Activated naive CD4-positive, alpha-beta T cell treated with anti-CD3 and anti-CD28 coated beads, Interleukin-2, amount 50 U/mL, for 24 hours (primary cell): ENCODE measurements around the gene FMNL2.

Experiments used
- H3K27ac Mint-ChIP-seq: one replicate; pipeline ENCODE4 v1.8.0; 2021; ENCODE audit warnings: mild to moderate bottlenecking, mixed read lengths
- H3K27me3 Mint-ChIP-seq: one replicate; pipeline ENCODE4 v1.8.0; 2021; ENCODE audit warnings: mixed read lengths
- H3K36me3 Mint-ChIP-seq: one replicate; pipeline ENCODE4 v1.8.0; 2021; ENCODE audit warnings: mixed read lengths
- H3K4me1 Mint-ChIP-seq: one replicate; pipeline ENCODE4 v1.8.0; 2021; ENCODE audit warnings: mixed read lengths
- H3K4me3 Mint-ChIP-seq: one replicate; pipeline ENCODE4 v1.8.0; 2021; ENCODE audit warnings: mild to moderate bottlenecking, mixed read lengths
- H3K9me3 Mint-ChIP-seq: one replicate; pipeline ENCODE4 v1.8.0; 2021; ENCODE audit warnings: mixed read lengths

Gene FMNL2

DNA sequence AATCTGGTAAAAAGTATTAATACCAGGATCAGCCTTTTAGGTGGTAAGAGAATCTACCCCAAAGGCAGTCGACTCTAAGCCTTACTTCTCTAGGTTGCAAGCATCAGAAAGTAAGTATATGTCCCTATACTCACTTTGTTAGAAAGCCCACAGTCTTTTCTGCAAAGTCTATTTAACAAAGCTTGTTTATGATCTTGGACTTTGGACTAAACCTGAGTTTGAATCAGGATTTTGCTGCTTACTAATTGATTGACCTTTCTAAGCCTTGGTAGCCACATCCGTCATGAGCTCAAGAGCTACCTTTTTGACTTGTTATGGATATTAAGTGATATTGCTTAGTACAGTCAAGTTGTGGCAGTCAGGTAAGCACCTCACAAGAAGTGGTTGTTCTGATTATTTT is 18.4 kb downstream of the FMNL2 start:
- no peaks in the 10 kb centered on the region for H3K9me3 Mint-ChIP-seq
- peaks cover 2% of the 10 kb centered on the region for H3K27me3 Mint-ChIP-seq
- no peak overlapping the region for H3K27ac Mint-ChIP-seq
- H3K4me1 Mint-ChIP-seq: no peaks in the 10 kb centered on the region
- no peak overlapping the region for H3K4me3 Mint-ChIP-seq
- no peaks in the 10 kb centered on the region for H3K36me3 Mint-ChIP-seq

DNA sequence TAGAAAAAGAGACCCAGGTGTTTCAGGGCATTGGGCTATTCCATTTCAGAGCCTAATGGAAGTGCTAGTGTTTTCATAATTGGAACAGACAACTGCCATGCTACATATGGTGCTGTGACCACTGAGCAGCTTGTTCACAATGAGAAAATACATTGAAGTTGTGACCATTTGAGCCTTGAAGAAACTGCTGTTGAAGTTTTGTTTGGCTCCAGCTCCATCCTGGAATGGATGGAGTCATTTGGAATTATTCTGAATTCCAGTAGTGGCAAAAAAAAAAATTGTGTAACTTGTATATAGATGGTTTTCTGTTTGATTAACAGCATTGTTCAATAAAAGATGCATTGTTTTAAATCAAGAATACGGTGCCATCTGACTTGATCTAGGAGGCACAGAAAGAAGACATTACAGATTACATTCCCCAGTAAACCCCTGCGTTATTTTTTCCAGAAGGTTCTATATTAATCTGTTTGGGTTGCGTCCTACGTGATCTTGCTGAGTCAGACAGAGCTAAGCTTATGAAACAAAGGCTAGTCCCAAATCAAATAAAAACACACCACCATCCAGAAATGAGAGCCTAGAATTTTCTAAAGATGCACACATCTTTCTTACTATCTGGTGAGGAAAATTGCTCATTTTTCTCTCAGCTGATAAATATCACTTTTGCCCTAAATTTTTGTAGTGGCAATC is 19.2 kb downstream of the FMNL2 start:
- Mint-ChIP-seq H3K36me3 (no peaks in the 10 kb centered on the region), H3K9me3 (peaks cover 2% of the 10 kb centered on the region), H3K4me1 (no peaks in the 10 kb centered on the region), H3K27ac (no peak overlapping the region), H3K27me3 (peaks cover 2% of the 10 kb centered on the region), H3K4me3 (no peak overlapping the region)

DNA sequence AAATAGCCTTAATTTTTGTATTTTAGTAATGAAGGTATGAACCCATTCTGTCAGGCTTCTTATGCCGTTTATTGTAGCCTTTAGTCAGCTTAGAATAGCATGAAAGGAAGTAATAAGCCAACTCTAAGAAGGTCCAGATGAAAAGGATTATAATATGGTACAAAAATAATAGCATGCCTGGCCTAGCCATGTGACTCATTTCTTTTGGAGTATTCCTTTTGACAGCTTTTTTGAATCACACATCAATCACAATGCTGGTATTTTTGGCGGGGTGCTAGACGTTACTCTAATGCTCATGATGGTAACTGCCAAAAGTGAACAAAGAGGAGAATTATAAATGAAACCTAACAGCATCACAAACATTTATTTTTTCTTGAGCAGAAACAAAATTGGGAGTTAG is 19.9 kb downstream of the FMNL2 start:
- peaks cover 4% of the 10 kb centered on the region for H3K9me3 Mint-ChIP-seq
- peaks cover under 1% of the 10 kb centered on the region for H3K27me3 Mint-ChIP-seq
- no peak overlapping the region for H3K4me3 Mint-ChIP-seq
- no peak overlapping the region for H3K27ac Mint-ChIP-seq
- no peaks in the 10 kb centered on the region for H3K36me3 Mint-ChIP-seq
- no peaks in the 10 kb centered on the region for H3K4me1 Mint-ChIP-seq

DNA sequence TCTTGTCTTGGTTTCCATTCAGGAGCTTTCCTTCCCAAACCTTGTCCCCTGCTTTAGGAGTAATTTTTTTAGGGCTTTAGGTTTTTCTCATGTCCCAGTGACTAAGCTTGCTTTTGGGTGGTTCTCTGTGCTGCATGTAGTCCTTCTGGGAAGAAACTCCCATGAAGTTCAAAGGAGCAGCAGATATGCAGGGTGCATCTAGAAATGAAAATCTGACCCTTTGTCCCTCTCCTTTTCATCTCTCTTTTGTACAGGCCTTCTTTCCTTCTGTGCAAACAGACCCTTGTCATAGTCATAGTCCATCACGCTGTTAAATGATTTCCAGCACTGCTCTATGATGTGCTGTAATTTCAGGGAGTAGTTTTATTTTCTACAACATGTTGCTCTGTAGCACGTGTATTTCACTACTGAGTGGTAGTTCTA is 20.4 kb downstream of the FMNL2 start:
- H3K9me3 Mint-ChIP-seq: peaks cover 4% of the 10 kb centered on the region
- peaks cover 2% of the 10 kb centered on the region for H3K27me3 Mint-ChIP-seq
- no peaks in the 10 kb centered on the region for H3K4me1 Mint-ChIP-seq
- no peak overlapping the region for H3K27ac Mint-ChIP-seq
- H3K36me3 Mint-ChIP-seq: no peaks in the 10 kb centered on the region
- no peak overlapping the region for H3K4me3 Mint-ChIP-seq

DNA sequence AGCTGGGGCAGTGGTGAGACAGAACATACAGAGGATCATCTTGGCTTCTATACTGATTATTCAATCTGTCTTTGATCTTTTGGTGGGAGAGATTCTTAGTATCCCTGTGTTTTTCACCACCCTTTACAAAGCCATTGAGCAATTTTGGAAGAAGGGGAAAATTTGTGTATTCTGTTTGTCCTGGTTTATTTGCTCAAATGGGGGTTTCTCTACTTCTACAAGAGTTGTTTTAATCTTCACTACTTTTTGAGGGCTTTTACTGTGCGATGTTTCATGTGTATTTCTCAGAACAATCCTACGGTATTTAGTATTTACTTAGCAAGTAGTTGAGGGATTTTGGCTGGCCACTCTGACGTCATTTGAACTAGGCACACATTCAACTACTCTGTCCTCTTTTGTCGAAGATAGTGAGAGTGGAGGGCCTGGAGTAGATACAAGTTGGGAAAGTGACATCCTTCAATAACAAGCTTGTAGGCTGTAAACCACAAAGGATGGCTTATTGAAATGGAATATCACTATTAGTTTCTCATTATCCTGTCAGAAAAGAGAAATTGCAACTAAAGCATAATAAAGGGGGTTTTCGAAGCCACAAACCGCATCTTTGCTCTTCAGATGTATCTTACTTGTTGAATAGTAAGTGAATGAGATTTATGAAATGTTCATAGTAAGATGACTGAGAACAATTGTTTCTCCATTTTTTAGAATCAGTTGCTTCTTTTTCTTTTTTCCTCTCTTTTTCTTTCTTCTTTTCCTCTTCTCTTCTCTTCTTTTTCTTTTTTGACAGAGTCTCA is 24.8 kb downstream of the FMNL2 start:
- H3K27me3 Mint-ChIP-seq: peaks cover 6% of the 10 kb centered on the region
- no peaks in the 10 kb centered on the region for H3K36me3 Mint-ChIP-seq
- no peaks in the 10 kb centered on the region for H3K4me1 Mint-ChIP-seq
- no peak overlapping the region for H3K4me3 Mint-ChIP-seq
- H3K9me3 Mint-ChIP-seq: peaks cover 4% of the 10 kb centered on the region
- no peak overlapping the region for H3K27ac Mint-ChIP-seq

DNA sequence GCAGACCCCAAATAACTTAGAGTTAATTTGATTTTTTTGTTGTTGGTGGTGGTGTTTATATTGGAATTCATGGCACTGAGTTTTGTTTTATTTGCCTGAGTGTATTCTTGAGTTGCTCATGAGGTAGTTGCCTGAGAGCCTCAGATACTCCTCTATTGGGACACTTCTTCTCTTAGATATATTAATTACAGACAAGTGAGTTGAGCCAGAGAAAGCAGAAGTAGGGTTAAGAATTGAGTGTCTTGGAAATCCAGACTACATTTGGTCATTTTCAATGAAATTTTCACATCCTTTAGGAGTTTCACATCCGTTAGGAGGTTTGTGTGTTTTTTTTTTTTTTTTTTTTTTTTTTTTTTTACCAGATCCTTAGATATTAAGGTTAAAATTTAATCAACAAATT is 29.0 kb downstream of the FMNL2 start:
- Mint-ChIP-seq H3K9me3 (peaks cover 4% of the 10 kb centered on the region), H3K36me3 (no peaks in the 10 kb centered on the region), H3K27ac (no peak overlapping the region), H3K4me3 (no peak overlapping the region), H3K27me3 (peaks cover 14% of the 10 kb centered on the region), H3K4me1 (no peaks in the 10 kb centered on the region)

DNA sequence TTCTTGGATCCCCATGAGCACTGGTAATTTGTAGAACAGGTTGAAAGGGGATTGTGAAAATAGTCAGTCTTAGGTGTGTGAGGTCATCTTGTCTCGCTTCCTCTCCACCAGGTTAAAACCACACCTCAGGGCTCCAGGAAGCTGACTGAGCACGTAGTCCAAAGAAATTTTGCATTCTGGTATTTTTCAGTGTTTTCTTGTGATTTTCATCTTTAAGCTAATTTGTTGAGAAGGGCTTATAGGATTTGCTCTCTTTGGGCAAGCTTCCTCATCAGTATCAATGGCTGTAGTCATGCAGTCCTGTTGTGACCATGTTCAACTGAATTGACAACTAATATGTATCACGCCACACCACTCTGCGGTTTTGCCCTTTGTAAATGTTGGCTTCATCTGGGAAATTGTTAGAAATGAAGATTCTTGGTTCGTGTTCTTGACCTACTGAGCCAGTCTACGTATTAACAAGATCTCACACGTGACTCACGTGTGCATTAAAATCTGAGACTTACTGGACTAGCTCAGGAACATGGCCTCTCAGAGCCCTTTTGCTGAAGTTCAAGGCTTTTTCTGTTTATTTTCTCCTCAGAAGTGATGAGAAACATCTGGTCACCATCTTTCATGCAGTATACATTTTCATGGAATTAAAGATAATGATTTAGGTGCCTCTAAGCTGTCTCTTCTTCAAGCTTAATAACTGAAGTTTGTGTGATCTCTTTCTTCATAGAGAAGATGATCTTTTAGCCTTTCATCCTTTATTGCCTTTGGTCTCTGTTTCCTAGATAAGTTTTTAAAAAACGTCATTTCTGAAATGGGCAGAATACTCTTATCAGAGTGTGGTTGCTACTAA is 32.8 kb downstream of the FMNL2 start:
- Mint-ChIP-seq H3K4me3 (no peak overlapping the region), H3K27me3 (peaks cover 12% of the 10 kb centered on the region)

DNA sequence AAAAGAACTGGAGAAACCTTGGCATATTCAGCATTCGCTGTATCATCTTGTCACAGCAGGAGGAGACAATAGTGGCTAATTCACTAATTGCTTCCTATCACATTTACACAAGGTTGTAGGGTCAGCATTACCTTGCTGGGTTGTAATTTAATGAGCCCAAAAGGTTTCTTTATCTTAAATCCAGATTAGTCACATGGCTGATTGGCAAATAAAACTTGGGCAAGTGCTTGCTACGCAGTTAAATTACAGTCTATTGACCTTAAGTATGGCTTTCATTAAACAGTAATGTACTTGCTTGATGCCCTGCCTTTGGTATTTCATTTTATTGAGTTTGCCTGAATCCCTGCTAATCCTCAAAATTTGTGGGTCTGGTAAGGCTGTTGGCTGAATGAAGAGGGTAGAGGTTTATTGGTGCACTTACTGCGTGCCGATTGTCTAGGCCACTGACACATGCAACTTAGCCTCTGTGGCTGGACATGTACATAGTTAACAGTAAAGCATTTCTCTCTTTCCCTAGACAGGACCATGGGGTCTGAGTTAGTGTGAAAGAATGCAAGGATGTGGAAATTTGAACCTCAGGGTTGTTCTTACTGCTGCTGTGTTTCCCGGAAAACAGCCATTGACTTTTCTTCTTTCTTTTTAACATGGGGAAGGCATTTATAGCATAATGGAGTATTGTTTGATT is 34.3 kb downstream of the FMNL2 start:
- Mint-ChIP-seq H3K4me1 (no peaks in the 10 kb centered on the region), H3K4me3 (no peak overlapping the region), H3K9me3 (no peaks in the 10 kb centered on the region), H3K36me3 (no peaks in the 10 kb centered on the region), H3K27ac (no peak overlapping the region), H3K27me3 (peaks cover 11% of the 10 kb centered on the region)

More for the DNA sequence above, 32.8 kb downstream of the FMNL2 start:
- H3K9me3 Mint-ChIP-seq: no peaks in the 10 kb centered on the region
- H3K36me3 Mint-ChIP-seq: no peaks in the 10 kb centered on the region
- no peak overlapping the region for H3K27ac Mint-ChIP-seq
- no peaks in the 10 kb centered on the region for H3K4me1 Mint-ChIP-seq

DNA sequence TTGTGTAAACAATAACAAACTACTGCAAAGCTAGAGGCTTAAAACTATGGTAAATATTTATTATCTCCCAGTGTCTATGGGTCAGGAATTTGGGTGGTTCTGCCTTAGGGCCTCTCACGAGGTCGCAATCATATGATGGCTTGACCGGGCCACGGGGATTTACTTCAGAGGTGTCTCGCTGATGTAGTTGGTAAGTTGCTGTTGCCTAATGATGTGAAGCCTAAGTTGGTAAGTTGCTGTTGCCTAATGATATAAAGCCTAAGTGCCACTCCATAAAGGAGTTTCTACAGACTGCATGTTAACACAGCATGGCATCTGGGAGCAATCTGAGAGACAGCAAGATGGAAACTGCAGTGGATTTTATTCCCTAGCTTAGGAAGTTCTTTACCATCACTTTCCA is 35.8 kb downstream of the FMNL2 start:
- Mint-ChIP-seq H3K27ac (no peak overlapping the region), H3K9me3 (no peaks in the 10 kb centered on the region), H3K4me1 (no peaks in the 10 kb centered on the region), H3K27me3 (peaks cover 7% of the 10 kb centered on the region), H3K4me3 (no peak overlapping the region), H3K36me3 (no peaks in the 10 kb centered on the region)

DNA sequence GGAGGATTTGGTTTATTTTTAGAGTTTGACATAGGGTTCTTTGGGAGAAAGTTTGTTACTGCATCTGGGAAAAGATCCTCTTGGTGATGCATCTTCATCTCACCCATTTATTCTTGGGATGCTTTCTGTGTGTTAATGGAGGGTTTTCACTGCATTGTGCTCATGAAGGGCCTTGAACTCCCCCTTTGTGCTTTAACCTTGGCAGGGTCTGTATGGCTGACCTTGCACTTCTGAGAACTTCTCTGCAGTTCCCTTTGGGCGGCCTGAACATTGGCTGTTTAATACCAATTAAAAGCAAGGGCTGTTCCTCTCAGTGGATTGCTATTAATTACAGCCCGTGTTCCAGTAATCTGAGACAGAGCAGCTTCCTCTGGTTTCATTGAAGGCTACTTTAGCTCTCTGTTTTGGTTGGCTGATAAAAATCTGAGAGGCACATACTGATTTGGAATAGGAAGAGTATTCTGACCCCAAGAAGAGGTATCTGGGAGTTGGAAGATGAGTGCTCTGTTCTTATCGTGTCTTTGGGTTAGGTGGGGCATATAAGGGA is 37.5 kb downstream of the FMNL2 start:
- no peak overlapping the region for H3K4me3 Mint-ChIP-seq
- H3K4me1 Mint-ChIP-seq: no peaks in the 10 kb centered on the region
- H3K27ac Mint-ChIP-seq: no peak overlapping the region
- H3K36me3 Mint-ChIP-seq: no peaks in the 10 kb centered on the region
- no peaks in the 10 kb centered on the region for H3K9me3 Mint-ChIP-seq
- peaks cover 6% of the 10 kb centered on the region for H3K27me3 Mint-ChIP-seq

DNA sequence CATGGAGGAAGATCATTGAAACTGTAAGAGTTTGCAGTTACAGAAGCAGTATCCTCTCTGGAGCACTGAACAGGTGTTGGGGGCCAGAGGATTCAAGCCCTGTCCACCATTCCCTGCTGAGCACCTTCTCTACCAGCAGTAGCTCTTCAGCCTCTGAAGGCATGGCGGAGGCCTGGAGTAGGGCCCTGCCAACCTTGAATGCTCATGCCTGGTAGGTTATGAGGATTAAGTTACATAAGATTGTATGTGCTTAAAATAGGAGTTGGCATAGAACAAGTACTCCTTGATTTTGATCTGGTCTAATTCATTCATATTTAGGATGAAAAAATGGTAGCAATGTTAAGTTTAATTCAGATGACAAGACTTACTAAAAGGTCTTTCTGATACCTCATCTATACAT is 40.2 kb downstream of the FMNL2 start:
- peaks cover 9% of the 10 kb centered on the region for H3K27me3 Mint-ChIP-seq

DNA sequence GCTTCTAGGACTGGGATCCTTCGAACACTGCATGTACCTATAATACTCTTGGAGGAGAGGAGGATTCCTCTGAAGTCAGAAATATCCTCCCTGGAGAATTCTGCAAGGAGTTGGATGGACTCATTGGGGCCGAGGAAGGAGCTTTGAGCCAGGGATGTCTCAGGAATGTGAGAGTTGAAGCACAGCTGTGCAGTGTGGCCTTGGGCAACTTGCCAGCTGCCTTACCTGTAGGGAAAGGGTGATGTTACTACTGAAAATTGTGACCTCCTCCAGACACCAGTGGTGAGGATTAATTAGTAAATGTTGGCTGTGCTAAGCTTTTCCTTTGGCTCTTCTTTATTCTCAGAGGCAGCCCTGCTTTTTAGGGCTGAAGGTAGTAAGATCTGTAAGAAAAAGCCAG is 41.4 kb downstream of the FMNL2 start:
- no peaks in the 10 kb centered on the region for H3K9me3 Mint-ChIP-seq
- H3K36me3 Mint-ChIP-seq: no peaks in the 10 kb centered on the region
- H3K4me3 Mint-ChIP-seq: no peak overlapping the region
- no peaks in the 10 kb centered on the region for H3K4me1 Mint-ChIP-seq
- H3K27me3 Mint-ChIP-seq: peaks cover 11% of the 10 kb centered on the region
- H3K27ac Mint-ChIP-seq: no peak overlapping the region

More for the DNA sequence above, 40.2 kb downstream of the FMNL2 start:
- H3K27ac Mint-ChIP-seq: no peak overlapping the region
- no peaks in the 10 kb centered on the region for H3K36me3 Mint-ChIP-seq
- H3K4me1 Mint-ChIP-seq: no peaks in the 10 kb centered on the region
- no peaks in the 10 kb centered on the region for H3K9me3 Mint-ChIP-seq
- no peak overlapping the region for H3K4me3 Mint-ChIP-seq

DNA sequence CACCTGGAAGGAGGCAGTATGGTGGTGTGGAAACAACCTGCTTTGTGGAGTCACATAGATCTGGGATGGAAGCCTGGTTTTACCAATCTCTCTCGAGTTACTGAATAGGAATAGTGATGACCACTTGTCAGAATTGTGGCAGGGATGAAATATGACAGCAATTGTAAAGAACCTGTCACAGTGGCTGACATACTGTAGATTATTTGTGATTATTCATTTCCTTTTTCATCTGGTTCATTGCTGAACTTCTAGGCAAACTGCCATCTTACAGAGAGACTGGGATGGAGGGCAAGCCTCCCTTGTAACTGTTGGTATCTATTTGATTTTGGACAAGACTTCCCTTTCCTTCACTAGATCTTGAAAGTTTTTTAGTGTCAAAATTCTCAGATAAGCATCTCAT is 42.0 kb downstream of the FMNL2 start:
- no peaks in the 10 kb centered on the region for H3K9me3 Mint-ChIP-seq
- H3K36me3 Mint-ChIP-seq: no peaks in the 10 kb centered on the region
- H3K4me3 Mint-ChIP-seq: no peak overlapping the region
- peaks cover 11% of the 10 kb centered on the region for H3K27me3 Mint-ChIP-seq
- H3K27ac Mint-ChIP-seq: no peak overlapping the region
- no peaks in the 10 kb centered on the region for H3K4me1 Mint-ChIP-seq

DNA sequence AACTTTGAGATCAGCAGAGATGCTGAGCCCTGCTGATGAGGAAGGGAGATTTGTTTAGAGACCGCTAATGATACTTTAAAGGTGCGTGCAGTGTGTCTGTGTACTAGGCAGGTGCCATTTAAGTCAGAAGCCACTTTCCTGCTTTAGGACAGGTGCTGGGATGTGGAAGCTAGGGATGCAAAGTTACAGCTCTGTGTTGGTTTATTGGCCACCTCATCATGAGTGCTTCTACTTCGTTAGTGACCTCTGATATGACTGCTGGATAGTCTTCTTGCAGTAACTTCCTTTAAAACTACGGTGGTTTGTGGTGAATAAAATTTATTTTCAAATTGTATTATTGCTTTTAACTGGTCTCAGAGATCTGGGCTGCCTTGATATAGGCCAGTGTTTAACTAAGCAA is 44.1 kb downstream of the FMNL2 start:
- Mint-ChIP-seq H3K4me1 (no peaks in the 10 kb centered on the region), H3K27me3 (peaks cover 10% of the 10 kb centered on the region), H3K27ac (no peak overlapping the region), H3K36me3 (no peaks in the 10 kb centered on the region), H3K9me3 (no peaks in the 10 kb centered on the region), H3K4me3 (no peak overlapping the region)
